HepG2 (cell line): ENCODE data around the gene RPTOR. TPM values are rescaled to one million over a fixed set of nuclear protein-coding genes. Genes with fewer than 3 reads are reported as not detected.
A peak's percentile ranks its signal among the peaks of the same experiment; 100 is the strongest.

Experiments
- ATF3 ChIP-seq: sonication (generic); formaldehyde crosslinking; IDR thresholded peaks from 2 replicates; pipeline ENCODE4 v1.4.0; 2020; ENCODE audit warnings: missing genetic modification reagents
- BRCA1 ChIP-seq: sonication (generic); formaldehyde crosslinking; IDR thresholded peaks from 2 replicates; pipeline ENCODE4 v1.4.0; 2020; ENCODE audit warnings: missing genetic modification reagents
- FOXA1 ChIP-seq, 2 experiments: fragments of 450-650 bp in 1 of 2; sonication (generic) in 1 of 2; formaldehyde crosslinking in 1 of 2; IDR thresholded peaks; 2 replicates each; pipeline versions ENCODE4 v1.4.0 to v1.6.1; 2016 to 2020; ENCODE audit warnings: missing genetic modification reagents in 1 of 2
- ISX ChIP-seq: sonication (generic); formaldehyde crosslinking; conservative IDR thresholded peaks from 2 replicates; pipeline ENCODE4 v1.5.0; 2020; ENCODE audit warnings: missing genetic modification reagents
- MTA3 ChIP-seq: sonication (generic); formaldehyde crosslinking; IDR thresholded peaks from 2 replicates; pipeline ENCODE4 v1.4.0; 2020; ENCODE audit warnings: missing genetic modification reagents
- PCBP1 ChIP-seq: fragments of 200-400 bp; formaldehyde crosslinking; IDR thresholded peaks from 2 replicates; pipeline ENCODE4 v1.6.1; 2017; ENCODE audit warnings: mild to moderate bottlenecking, low read depth, low read length, borderline replicate concordance
- RARA ChIP-seq: IDR thresholded peaks from 2 replicates; pipeline ENCODE4 v1.6.1; 2016; ENCODE audit warnings: missing genetic modification reagents, missing compliant biosample characterization
- SOX13 ChIP-seq, 3 experiments: fragments of 450-650 bp in 1 of 3; sonication (generic) in 1 of 3; formaldehyde crosslinking in 1 of 3; IDR thresholded peaks in 2 of 3; conservative IDR thresholded peaks in 1 of 3; 2 replicates each; pipeline versions ENCODE4 v1.5.0 to v1.6.1; 2016 to 2020; ENCODE audit warnings: antibody characterized with exemption in 1 of 3, mild to moderate bottlenecking in 1 of 3, missing compliant biosample characterization in 1 of 3, missing genetic modification reagents in 1 of 3, moderate library complexity in 1 of 3
- SRSF1 ChIP-seq: fragments of 200-400 bp; formaldehyde crosslinking; optimal IDR thresholded peaks from 2 replicates; pipeline ENCODE3; 2017; ENCODE audit warnings: mild to moderate bottlenecking, low read depth, low read length, moderate library complexity
- ZMYM4 ChIP-seq: sonication (generic); formaldehyde crosslinking; IDR thresholded peaks from 2 replicates; pipeline ENCODE4 v1.8.1; 2023; ENCODE audit warnings: mild to moderate bottlenecking, missing genetic modification reagents
- ZNF383 ChIP-seq: sonication (generic); formaldehyde crosslinking; IDR thresholded peaks from 2 replicates; pipeline ENCODE4 v1.4.0; 2020; ENCODE audit warnings: missing genetic modification reagents, mild to moderate bottlenecking, borderline replicate concordance
- ZNF501 ChIP-seq: sonication (generic); formaldehyde crosslinking; IDR thresholded peaks from 2 replicates; pipeline ENCODE4 v1.5.1; 2020; ENCODE audit warnings: mild to moderate bottlenecking, moderate library complexity, missing genetic modification reagents
- ZNF577 ChIP-seq: sonication (generic); formaldehyde crosslinking; IDR thresholded peaks from 2 replicates; pipeline ENCODE4 v1.4.0; 2020; ENCODE audit warnings: mild to moderate bottlenecking, low read depth, missing genetic modification reagents, borderline replicate concordance
- ZNF709 ChIP-seq: sonication (generic); formaldehyde crosslinking; IDR thresholded peaks from 2 replicates; pipeline ENCODE4 v1.5.0; 2020; ENCODE audit warnings: mild to moderate bottlenecking, missing genetic modification reagents
- ZNF720 ChIP-seq: sonication (generic); formaldehyde crosslinking; IDR thresholded peaks from 2 replicates; pipeline ENCODE4 v1.4.0; 2020; ENCODE audit warnings: missing genetic modification reagents
- ZNF788 ChIP-seq: sonication (generic); formaldehyde crosslinking; IDR thresholded peaks from 2 replicates; pipeline ENCODE4 v1.5.0; 2020; ENCODE audit warnings: mild to moderate bottlenecking, missing genetic modification reagents, borderline replicate concordance
- polyA plus RNA-seq, 8 experiments: library from polyadenylated mRNA; depleted of rRNA in 3 of 8; stranded (reverse) in 7 of 8; unstranded in 1 of 8; fragments of >200 nt; fragmentation: Illumina TruSeq in 4 of 8; extraction: Trizol in 4 of 8; gene quantifications; 2 replicates each; pipeline versions ENCODE4 v1.2.1 to v1.2.3, GENCODE V29; 2011 to 2016; ENCODE audit warnings: low read depth in 4 of 8, missing spikeins in 1 of 8, mixed read lengths in 1 of 8; ENCODE audit not compliant: insufficient read depth in 1 of 8
- total RNA-seq, 5 experiments: library from RNA; depleted of rRNA; stranded (reverse); fragments of >200 nt; fragmentation: Illumina TruSeq; extraction: Trizol; gene quantifications; 2 replicates each; pipeline ENCODE4 v1.2.3, GENCODE V29; 2016; ENCODE audit warnings: low read depth in 1 of 5
- TF ChIP-seq, protein P1 (sequence below): sonication (generic); formaldehyde crosslinking; IDR thresholded peaks from 2 replicates; pipeline ENCODE4 v1.4.0; 2020; ENCODE audit warnings: mild to moderate bottlenecking, missing genetic modification reagents
- TF ChIP-seq, protein P2 (sequence below): sonication (generic); formaldehyde crosslinking; IDR thresholded peaks from 2 replicates; pipeline ENCODE4 v1.4.0; 2020; ENCODE audit warnings: missing genetic modification reagents
- TF ChIP-seq, protein P3 (sequence below): sonication (generic); formaldehyde crosslinking; IDR thresholded peaks from 2 replicates; pipeline ENCODE4 v1.4.0; 2020; ENCODE audit warnings: missing genetic modification reagents

The RPTOR gene
- total and polyA plus RNA-seq, 2 of the 13 experiments (the other 11 are each of a cell fraction or from before 2014, with no cell fraction given): 6.6 to 25.3 TPM

- TF ChIP-seq, protein P1, sequence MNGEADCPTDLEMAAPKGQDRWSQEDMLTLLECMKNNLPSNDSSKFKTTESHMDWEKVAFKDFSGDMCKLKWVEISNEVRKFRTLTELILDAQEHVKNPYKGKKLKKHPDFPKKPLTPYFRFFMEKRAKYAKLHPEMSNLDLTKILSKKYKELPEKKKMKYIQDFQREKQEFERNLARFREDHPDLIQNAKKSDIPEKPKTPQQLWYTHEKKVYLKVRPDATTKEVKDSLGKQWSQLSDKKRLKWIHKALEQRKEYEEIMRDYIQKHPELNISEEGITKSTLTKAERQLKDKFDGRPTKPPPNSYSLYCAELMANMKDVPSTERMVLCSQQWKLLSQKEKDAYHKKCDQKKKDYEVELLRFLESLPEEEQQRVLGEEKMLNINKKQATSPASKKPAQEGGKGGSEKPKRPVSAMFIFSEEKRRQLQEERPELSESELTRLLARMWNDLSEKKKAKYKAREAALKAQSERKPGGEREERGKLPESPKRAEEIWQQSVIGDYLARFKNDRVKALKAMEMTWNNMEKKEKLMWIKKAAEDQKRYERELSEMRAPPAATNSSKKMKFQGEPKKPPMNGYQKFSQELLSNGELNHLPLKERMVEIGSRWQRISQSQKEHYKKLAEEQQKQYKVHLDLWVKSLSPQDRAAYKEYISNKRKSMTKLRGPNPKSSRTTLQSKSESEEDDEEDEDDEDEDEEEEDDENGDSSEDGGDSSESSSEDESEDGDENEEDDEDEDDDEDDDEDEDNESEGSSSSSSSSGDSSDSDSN (CRISPR knock-in tag): peak; percentile 40; the same call in 1 of the 2 replicates
- TF ChIP-seq, protein P2, sequence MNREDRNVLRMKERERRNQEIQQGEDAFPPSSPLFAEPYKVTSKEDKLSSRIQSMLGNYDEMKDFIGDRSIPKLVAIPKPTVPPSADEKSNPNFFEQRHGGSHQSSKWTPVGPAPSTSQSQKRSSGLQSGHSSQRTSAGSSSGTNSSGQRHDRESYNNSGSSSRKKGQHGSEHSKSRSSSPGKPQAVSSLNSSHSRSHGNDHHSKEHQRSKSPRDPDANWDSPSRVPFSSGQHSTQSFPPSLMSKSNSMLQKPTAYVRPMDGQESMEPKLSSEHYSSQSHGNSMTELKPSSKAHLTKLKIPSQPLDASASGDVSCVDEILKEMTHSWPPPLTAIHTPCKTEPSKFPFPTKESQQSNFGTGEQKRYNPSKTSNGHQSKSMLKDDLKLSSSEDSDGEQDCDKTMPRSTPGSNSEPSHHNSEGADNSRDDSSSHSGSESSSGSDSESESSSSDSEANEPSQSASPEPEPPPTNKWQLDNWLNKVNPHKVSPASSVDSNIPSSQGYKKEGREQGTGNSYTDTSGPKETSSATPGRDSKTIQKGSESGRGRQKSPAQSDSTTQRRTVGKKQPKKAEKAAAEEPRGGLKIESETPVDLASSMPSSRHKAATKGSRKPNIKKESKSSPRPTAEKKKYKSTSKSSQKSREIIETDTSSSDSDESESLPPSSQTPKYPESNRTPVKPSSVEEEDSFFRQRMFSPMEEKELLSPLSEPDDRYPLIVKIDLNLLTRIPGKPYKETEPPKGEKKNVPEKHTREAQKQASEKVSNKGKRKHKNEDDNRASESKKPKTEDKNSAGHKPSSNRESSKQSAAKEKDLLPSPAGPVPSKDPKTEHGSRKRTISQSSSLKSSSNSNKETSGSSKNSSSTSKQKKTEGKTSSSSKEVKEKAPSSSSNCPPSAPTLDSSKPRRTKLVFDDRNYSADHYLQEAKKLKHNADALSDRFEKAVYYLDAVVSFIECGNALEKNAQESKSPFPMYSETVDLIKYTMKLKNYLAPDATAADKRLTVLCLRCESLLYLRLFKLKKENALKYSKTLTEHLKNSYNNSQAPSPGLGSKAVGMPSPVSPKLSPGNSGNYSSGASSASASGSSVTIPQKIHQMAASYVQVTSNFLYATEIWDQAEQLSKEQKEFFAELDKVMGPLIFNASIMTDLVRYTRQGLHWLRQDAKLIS (CRISPR knock-in tag): no peak
- TF ChIP-seq RARA (CRISPR knock-in tag): no peak
- TF ChIP-seq BRCA1 (CRISPR knock-in tag): no peak
- TF ChIP-seq ZNF788 (CRISPR knock-in tag): no peak
- TF ChIP-seq ZNF383: peak; percentile 59; the same call in 1 of the 2 replicates
- TF ChIP-seq ZMYM4 (CRISPR knock-in tag): peak; percentile 39; the same call in 1 of the 2 replicates
- 0 out of 2 replicates have a peak, but pooled peaks have one; percentile 27 for TF ChIP-seq ZNF501 (CRISPR knock-in tag)
- no peak for TF ChIP-seq ZNF709 (CRISPR knock-in tag)
- no peak for TF ChIP-seq ATF3 (CRISPR knock-in tag)
- no peak for TF ChIP-seq MTA3 (CRISPR knock-in tag)
- TF ChIP-seq SOX13 (IDR thresholded peaks at IDR 0.05): no peak
- TF ChIP-seq SOX13 (CRISPR knock-in tag; conservative IDR thresholded peaks at IDR 0.05 in 1 of 2, IDR thresholded peaks at IDR 0.05 in 1 of 2): peak in 1 of 2 experiments; percentile 55; a peak in 2 of 4 replicates
- no peak for TF ChIP-seq ZNF577
- TF ChIP-seq, protein P3, sequence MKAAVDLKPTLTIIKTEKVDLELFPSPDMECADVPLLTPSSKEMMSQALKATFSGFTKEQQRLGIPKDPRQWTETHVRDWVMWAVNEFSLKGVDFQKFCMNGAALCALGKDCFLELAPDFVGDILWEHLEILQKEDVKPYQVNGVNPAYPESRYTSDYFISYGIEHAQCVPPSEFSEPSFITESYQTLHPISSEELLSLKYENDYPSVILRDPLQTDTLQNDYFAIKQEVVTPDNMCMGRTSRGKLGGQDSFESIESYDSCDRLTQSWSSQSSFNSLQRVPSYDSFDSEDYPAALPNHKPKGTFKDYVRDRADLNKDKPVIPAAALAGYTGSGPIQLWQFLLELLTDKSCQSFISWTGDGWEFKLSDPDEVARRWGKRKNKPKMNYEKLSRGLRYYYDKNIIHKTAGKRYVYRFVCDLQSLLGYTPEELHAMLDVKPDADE (CRISPR knock-in tag): no peak
- no peak for TF ChIP-seq SRSF1
- TF ChIP-seq ZNF720 (CRISPR knock-in tag): no peak
- TF ChIP-seq FOXA1 (IDR thresholded peaks at IDR 0.05): no peak
- TF ChIP-seq FOXA1 (CRISPR knock-in tag; IDR thresholded peaks at IDR 0.05): no peak
- no peak for TF ChIP-seq PCBP1
- TF ChIP-seq ISX (CRISPR knock-in tag): no peak
Measured at GRCh38 chr17:80599546-80600305, 55.1 kb downstream of the RPTOR start (continued).
